Mesodermal cell (in vitro differentiated cells): ENCODE results near the gene TBPL1.
"Not testable (repeated sequence)": the region's sequence is repeated elsewhere in the genome, so short reads cannot be mapped to it uniquely, and the experiment has no call there.

Source experiments
- H3K27ac ChIP-seq: 2 replicates; pipeline ENCODE4 v1.7.0; 2013; ENCODE audit warnings: mild to moderate bottlenecking, low read depth, low read length, moderate library complexity; ENCODE audit not compliant: severe bottlenecking
- H3K36me3 ChIP-seq: 2 replicates; pipeline ENCODE4 v1.7.1; 2013; ENCODE audit warnings: mild to moderate bottlenecking, low read length, moderate library complexity; ENCODE audit not compliant: control insufficient read depth, insufficient read depth
- H3K4me1 ChIP-seq: one replicate; pipeline ENCODE4 v1.7.1; 2013; ENCODE audit warnings: mild to moderate bottlenecking, low read length; ENCODE audit not compliant: insufficient read depth, control insufficient read depth, poor library complexity, severe bottlenecking
- H3K4me3 ChIP-seq: 2 replicates; pipeline ENCODE4 v1.7.0; 2013; ENCODE audit warnings: low read length, control low read depth, mild to moderate bottlenecking; ENCODE audit not compliant: insufficient read depth, poor library complexity, severe bottlenecking; ENCODE audit errors: extremely low read depth
- H3K9me3 ChIP-seq: 2 replicates; pipeline ENCODE4 v1.7.1; 2013; ENCODE audit warnings: mild to moderate bottlenecking, low read length, moderate library complexity; ENCODE audit not compliant: control insufficient read depth
- WGBS, 2 experiments: methylation state at CpG; one replicate each; pipeline ENCODE4 v1.1.5; 2013; ENCODE audit warnings: missing lambda C conversion rate in 2 of 2; ENCODE audit not compliant: insufficient coverage in 2 of 2; 5-methylcytosine and 5-hydroxymethylcytosine counted together

TBPL1 gene

DNA sequence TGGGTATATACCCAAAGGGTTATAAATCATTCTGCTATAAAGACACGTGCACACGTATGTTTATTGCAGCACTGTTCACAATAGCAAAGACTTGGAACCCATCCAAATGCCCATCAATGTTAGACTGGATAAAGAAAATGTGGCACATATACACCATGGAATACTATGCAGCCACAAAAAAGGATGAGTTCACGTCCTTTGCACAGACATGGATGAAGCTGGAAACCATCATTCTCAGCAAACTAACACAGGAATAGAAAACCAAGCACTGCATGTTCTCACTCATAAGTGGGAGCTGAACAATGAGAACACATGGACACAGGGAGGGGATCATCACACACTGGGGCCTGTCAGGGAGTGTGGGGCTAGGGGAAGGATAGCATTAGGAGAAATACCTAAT, 16.7 kb upstream of the TBPL1 start:
- not testable (repeated sequence) for H3K36me3 ChIP-seq, H3K4me1 ChIP-seq, H3K27ac ChIP-seq, H3K4me3 ChIP-seq, H3K9me3 ChIP-seq
- 80 to 83% methylated on average over 1 of the region's 3 CpGs for WGBS, 2 experiments

DNA sequence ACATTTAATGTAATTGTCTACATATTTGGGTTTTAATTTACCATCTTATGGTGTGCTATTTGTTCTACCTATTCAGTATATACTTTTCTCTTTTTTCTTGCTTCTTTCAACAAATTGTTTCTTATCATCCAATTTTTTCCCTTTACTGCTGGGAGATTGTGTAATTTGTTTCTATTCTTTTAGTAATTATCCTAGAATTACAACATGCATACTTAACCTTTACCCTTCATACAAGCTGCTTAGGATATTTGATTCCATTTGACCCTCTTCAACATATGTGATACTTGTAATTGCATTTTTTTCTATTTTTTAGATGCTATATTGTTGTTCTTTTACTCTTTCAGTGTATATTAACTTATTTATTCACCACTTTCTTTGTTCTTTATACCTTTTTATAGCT, 15.1 kb upstream of the TBPL1 start:
- Histone ChIP-seq H3K36me3 (no peaks in the 10 kb centered on the region), H3K4me1 (no peaks in the 10 kb centered on the region), H3K9me3 (no peaks in the 10 kb centered on the region), H3K4me3 (no peak overlapping the region), H3K27ac (no peak overlapping the region)

DNA sequence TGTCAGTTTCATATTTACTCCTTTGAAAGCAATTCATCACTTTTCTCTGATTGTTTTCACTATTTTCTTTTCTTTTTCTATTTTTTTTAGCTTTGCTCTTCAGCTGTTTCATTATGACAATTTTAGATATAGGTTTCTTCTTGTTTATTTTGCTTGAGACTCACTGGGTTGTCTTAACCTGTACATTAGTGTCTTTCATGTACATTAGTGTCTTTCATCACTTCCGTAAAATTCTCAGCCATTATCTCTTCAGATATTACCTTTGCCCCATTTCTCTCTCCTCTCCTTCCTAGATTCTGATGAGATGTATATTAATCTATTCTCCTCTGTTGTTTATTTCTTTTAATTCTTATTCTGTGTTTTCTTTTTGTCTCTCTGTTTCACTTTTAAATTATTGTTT, 14.5 kb upstream of the TBPL1 start:
- Histone ChIP-seq H3K36me3 (no peaks in the 10 kb centered on the region), H3K4me1 (no peaks in the 10 kb centered on the region), H3K27ac (no peak overlapping the region), H3K4me3 (no peak overlapping the region), H3K9me3 (no peaks in the 10 kb centered on the region)
- WGBS, 2 experiments = no CpG with 5 or more reads among the region's 1 CpG

DNA sequence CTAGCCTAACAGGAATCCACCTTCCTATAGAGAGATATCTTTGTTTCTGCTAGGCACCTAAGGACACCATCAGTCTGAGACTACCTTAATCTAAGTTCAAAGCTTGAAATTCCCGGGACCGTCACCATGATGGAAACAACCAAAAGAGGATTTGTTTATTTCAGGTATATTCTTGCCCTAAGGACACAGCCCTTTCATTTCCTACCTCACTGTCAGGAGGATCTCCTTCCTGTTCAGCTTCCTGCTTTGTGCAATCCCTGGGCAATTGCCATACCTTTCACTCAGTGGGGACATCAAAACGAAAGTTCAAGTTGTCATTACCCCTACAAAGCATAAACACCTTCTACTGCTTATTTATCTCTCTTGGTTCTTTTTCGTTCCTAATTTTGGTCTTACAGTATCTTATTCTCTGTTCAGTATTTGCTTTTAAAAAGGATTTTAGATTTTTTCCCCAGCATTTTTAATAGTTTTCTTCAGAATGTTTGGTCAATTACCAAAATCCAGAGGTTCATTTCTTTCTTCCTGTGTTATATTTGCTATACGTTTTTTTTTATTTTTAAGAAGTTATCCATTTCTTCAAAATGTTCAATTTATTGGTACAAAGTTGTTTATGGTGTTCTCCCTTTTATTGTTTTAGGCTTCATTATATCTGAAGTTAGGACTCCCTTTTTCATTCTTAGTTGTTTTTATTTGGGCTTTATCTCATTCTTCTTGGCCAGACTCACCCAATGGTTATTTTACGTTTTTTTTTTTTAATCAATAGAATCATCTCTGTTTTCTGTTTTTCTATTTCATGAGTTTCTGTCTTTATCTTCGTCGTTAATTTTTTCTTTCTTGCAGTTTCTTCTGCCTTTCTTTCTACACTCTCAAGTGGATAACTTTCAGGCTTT, 13.0 kb upstream of the TBPL1 start:
- no peaks in the 10 kb centered on the region for H3K36me3 ChIP-seq
- 90 to 94% methylated on average over 2 to 4 of the region's 8 CpGs for WGBS, 2 experiments
- H3K27ac ChIP-seq = no peak overlapping the region
- no peaks in the 10 kb centered on the region for H3K9me3 ChIP-seq
- H3K4me1 ChIP-seq = no peaks in the 10 kb centered on the region
- H3K4me3 ChIP-seq = no peak overlapping the region

DNA sequence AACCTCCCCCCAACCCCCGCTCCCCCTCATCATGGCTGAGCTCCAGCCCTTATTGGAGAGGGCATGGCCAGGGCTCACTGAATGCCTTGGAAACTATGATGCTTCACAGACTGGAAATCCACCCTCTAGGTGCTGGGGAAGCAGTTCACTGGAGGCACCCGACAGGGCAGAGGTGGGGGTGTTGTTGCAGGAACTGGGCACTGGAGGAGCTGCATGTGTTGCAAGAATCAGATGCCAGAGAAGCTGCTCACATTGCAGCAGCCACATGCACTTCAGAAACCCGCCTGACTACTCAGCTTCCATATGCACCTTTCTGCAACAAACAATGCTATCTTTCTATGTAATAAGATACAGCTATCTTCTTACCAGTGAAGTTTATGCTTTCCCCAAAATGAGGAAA, 7.9 kb upstream of the TBPL1 start:
- Histone ChIP-seq H3K9me3 (no peaks in the 10 kb centered on the region), H3K4me3 (no peak overlapping the region), H3K36me3 (no peaks in the 10 kb centered on the region), H3K27ac (no peak overlapping the region), H3K4me1 (no peaks in the 10 kb centered on the region)
- WGBS, 2 experiments = 29 to 78% methylated on average over 1 to 2 of the region's 3 CpGs

DNA sequence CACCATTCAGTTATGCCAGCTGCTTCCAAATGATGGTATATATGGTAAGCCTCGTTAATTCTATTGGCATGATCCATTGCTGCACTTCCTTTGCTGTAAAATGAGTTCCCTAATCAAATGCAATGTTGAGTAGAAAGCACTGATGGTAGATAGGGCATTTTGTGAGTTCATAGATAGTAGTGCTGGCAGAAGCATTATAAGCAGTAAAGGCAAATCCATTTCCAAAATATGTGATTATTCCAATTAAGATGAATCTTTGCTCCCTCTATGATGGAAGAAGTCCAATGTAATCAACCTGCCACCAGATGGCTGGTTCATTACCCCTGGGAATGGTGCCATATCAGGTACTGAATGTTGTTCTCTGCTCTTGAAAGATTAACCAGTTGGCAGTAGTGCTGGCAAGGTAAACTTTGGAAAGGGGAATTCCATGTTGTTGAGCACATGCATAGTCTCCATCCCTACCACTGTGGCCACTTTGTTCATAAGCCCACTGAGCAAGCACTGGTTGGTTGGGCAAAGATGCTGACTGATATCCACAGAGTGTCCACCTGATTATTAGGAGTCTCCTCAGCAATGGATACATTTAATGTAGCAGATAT, 5.6 kb upstream of the TBPL1 start:
- Histone ChIP-seq H3K4me1 (no peaks in the 10 kb centered on the region), H3K4me3 (no peak overlapping the region), H3K27ac (no peak overlapping the region), H3K36me3 (no peaks in the 10 kb centered on the region), H3K9me3 (no peaks in the 10 kb centered on the region)
- 80% methylated on average over 1 of the region's 1 CpG; no CpG with 5 or more reads in 1 of the 2 experiments for WGBS, 2 experiments

DNA sequence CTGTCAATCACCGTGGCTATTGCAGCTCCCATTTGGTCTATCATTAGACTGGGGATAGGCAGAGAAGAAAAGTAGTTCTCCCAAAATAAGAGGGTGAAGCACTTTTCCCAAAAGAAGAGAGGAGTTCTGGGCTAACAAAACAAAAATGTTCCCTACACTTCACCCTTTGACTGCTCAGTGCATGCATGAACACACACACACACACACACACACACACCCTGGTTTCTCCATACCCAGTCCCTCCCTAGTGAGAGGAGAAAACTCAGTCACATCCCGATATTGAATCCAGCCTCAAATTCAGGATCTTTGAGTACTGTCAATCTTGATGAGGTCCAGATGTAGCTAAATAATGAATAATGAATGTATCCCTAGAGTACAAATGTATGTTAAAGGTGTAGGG, 4.6 kb upstream of the TBPL1 start:
- Histone ChIP-seq H3K4me3 (no peak overlapping the region), H3K27ac (no peak overlapping the region), H3K9me3 (no peaks in the 10 kb centered on the region), H3K4me1 (no peaks in the 10 kb centered on the region), H3K36me3 (no peaks in the 10 kb centered on the region)
- WGBS, 2 experiments = no CpG with 5 or more reads among the region's 2 CpGs

DNA sequence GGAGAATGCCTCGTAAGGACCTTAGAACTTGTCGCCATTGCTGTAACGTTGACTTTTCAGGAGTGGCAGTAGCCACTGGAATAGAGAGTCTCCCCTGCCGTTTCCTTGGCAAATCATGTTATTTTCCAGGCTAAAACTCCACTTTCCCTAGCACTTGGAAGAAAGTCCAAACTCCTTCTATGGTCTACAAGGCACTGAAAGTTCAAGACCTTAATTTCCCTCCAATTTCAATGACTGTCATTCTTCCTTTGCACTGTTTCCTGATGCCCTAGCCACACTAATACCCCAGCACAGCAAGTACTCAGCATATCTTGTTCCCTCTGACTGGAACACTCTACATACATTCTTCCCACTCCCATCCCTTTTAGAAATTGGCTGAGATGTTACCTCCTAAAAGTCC, 1.8 kb upstream of the TBPL1 start:
- H3K4me3 ChIP-seq = peak overlapping the region; percentile 97
- peaks cover 11% of the 10 kb centered on the region for H3K4me1 ChIP-seq
- no peak overlapping the region for H3K27ac ChIP-seq
- no peaks in the 10 kb centered on the region for H3K9me3 ChIP-seq
- H3K36me3 ChIP-seq = no peaks in the 10 kb centered on the region
- WGBS, 2 experiments = 92 to 100% methylated on average over 4 of the region's 4 CpGs

DNA sequence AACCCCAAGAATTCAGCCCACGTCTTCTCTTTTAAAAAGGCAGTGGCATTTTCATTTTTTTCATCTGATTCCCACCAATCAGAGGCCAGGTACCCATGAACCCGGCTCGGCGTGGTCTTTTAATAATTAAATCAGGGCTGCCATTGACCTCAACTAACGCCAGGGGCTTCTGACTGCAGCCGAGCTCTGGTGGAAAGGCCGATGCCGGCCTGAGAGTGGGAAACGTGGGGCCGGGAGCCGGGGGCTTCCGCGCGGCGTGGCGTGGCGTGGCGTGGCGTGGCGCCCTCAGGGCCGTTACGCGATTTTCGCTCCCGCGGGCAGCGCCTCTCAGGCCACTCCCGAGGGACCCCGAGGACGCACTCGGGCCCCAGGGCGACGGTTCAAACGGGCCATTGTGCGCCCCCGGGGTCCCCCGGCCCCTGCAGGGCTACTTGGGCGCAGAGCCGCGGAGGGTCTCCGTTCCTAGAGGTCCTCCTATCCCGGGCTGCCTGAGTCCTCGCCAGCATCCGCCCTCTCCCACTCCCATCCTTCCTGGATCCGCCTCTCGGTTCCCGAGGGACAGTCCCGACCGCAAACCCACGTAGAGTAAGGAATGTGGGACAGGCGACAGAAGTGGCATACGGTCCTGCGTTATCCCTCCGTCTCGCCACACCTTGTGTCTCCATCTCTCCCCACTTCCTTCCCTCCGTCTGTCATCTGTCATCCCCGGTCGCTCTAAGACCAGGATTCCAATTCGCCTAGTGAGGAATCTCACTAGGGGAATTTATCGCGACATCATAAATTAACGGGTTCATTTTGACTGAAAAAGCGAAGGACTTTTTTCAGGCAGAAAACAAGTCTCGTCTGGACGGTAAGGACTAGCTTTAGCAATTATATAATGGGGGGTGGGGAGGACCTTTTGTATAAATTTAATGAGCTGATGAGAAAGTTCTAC, 876 bp upstream of the TBPL1 start:
- no peaks in the 10 kb centered on the region for H3K9me3 ChIP-seq
- H3K27ac ChIP-seq = peak overlapping the region; percentile 84
- H3K4me3 ChIP-seq = peak overlapping the region; percentile 97
- no peaks in the 10 kb centered on the region for H3K36me3 ChIP-seq
- peaks cover 11% of the 10 kb centered on the region for H3K4me1 ChIP-seq
- WGBS, 2 experiments = 0 to 1% methylated on average over 23 to 53 of the region's 65 CpGs

DNA sequence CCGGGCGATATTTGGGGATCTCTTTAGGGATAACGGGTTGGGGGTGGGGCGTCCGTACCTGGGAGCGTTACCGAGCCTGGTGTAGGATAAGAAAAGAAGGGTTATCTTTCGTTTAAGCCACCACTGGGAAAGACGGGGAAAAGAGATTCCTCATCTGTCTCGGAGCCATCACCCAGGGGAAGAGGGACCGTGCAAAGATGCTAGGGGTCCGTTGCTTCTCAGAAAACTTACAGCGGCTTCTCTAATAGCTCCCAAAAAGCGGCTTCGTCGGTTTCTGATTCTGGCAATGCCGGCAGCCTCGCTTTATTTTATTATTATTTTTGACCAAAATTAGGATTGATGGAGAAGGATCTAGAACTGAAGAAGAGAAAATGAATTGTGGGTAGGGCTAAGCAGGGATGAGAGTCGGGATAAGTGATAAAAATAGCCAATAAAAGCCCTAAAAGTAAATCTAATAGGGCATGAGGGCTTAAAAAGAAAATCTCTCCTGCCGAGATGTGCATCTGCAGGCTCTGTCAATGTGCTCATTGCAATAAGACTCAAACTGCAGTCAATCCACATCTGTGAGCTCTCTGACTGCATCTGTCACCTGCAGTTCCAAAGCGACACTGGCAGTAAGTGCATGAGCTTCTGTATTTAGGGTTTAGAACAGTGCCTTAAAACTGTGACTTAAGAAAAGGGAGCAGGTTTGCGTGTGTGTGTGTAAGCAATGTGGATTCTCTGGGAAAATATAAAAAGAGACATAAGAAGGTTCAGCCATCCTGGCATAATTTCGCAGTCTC, 801 bp downstream of the TBPL1 start:
- Histone ChIP-seq H3K4me1 (peaks cover 11% of the 10 kb centered on the region), H3K9me3 (no peaks in the 10 kb centered on the region), H3K36me3 (no peaks in the 10 kb centered on the region), H3K27ac (peak overlapping the region; percentile 84), H3K4me3 (peak overlapping the region; percentile 97)
- 10 to 11% methylated on average over 14 to 17 of the region's 23 CpGs for WGBS, 2 experiments
